ENCODE results near the gene SEC24D.
"Not testable (repeated sequence)": the region's sequence is repeated elsewhere in the genome, so short reads cannot be mapped to it uniquely, and the experiment has no call there.

The SEC24D gene

DNA sequence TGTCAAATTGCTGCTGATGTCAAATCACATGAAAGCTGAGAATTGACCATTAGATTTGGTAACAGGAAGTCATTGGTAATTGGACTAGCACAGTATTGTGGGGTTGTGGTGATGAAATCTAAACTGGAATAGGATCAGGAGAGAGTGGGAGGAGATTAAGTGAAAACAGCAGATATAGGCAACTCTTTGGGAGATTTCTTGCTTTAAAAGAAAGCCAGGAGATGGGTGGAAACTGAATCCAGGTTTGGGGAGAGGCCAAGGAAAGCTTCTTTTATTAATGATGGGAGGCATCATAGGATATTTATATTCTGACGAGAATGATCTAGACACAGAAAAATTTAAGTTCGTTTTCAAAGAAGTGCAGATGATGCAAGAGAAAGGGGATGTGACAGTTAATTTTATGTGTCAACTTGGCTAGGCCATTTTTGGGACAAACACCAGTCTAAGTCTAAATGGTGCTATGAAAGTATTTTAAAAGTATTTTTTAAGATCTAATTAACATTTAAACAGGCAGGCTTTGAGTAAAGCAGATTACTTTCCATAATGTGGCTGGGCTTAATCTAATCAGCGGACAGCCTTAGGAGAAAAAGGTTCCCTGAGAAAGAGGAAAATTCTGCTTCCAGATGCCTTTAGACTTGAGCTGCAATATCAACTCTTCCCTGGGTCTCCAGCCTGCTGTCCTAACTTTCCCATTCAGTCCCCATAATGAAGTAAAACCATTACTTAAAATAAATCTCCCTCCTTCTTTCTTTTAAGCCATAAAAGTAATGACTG lies 24.7 kb downstream of the SEC24D start:
- DNase-seq = no peak

DNA sequence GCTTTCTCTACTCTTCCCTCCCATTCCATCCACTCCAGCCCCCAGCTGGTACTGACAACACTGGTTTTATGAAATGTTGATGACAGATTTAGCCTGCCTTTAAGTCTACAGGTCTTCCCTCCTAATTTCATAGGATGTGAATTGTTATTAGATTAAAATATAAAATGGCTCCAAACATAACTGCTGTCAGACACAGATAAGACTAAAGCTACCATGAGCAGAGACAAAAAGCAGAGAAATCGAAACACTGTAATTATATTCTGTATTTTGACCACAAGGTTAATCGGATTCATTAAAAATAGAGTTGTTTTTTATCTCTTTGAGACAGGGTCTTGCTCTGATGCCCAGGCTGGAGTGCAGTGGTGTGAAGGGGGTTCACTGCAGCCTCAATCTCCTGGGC lies 28.3 kb downstream of the SEC24D start:
- no peak for DNase-seq

DNA sequence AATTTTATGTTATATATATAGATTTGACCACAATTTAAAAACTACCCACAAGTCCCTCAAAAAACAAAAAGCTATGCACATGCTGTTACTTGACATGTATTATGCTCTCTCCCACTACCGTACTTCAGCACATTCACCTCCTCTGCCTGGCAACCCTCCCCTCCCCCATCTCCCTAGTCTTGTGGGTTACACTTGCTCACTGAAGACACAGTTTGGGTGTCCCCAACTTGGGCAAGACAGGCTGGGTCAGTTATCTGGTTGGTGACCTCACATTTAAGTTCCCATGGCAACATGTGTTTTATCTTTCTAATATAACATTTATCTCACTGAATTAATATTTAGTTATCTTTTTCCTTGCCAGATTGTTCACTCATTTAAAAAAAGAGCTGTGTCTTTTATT lies 32.7 kb downstream of the SEC24D start:
- no peak for DNase-seq

DNA sequence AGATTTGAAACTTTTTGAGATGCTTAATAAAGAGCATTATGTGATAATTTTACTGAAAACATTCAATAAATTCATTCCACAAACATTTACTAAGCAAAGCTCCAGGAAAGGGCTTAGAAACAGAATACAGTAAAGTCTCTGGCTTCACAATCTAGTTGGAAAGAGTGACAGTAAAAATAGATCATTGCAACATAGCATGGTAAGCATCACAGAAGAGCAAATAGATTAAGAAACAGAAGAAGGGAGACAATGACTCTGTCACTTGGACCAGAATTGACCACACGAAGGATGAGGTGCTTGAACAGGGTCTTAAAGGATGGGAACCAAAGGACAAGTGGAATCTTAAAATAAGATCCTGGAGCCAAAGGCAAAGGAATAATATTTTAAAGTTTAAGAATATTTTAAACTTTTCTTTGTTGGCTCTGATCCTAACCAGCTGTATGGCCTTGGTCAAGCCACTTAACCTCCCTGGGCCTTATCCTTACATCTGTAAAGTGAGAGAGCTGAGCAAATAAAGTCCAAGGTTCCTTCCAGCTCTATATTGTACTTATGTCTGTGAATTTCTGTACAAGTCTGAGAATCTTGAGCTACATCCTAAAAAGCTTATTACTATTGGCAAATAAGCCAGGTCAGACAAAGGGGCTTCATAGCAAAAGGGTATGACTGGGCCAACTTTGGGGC lies 33.9 kb downstream of the SEC24D start:
- DNase-seq = no peak

DNA sequence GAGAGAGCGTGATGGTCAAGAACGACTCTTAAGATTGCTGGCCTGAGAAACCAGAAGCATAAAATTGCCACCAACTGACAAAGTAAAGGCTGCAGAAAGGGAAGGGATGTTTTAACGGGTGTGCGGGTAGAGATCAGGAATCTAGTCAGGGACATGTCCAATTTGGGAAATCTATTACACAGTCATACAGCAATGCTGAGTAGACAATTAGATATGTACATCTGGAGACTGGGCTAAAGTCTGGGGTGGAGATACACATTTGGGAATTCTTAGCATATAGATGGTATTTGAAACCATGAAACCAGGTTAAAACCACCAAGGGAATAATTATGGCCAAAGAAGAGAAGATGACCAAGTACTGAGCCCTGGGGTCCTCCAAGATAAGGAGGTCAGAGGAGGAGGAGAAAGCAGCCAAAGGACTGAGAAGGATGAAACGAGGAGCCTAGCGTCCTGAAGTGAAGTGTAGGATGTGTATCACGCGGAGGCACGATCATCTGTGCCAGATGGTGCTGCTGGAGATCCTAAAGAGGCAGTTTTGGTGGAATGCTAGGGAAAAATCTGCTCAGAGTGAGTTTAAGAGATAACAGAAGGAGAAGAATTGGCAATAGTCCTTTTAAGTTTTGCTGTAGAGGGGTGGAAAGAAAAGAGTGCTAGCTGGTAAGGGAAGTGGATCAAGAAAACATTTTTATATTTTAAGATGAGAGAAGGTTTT lies 36.5 kb downstream of the SEC24D start:
- no peak for DNase-seq

DNA sequence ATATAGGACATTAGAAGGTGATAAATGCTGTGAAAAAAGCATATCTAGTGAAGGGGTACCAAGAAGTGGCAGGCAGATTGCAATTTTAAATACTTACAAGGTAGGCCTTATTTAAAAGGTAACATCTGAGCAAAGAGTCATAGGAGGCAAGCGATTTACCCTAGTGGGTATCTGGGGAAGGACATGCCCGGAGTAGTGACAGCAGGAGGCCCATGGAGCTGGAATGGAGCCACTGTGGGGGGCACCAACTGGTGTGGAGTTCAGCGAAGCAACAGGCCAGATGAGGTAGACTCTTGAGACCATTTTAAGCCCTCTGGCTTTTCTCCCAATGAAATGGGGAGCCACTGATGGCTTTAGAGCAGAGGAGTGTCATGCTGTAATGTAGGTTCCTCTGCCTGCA lies 37.3 kb downstream of the SEC24D start:
- no peak for DNase-seq

DNA sequence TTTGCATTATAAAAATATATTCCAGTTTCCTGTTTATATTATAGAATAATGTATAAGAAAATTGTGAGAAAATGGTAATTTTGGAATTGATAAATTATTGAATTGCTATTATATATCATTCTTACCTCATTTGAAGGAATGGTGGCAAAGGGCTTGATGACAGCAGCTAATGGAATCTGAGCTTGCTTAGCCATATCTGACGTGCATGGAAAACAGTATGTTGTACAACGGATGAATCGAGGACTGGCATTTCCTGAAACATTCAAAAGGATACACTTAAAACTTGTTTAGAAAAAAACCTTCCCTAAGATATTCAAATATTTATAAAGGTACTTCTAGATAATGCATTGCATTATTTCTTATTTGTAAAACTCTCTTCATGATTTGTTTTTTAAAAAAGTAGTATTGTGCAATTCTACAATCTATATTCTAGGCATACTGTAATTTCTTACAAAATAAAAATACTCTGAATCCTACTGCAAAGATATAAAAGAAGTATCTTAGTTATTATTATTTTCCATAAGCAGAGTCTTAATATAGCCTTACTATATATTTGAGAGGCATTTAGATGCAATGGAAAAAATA lies 38.3 kb downstream of the SEC24D start:
- DNase-seq = no peak

DNA sequence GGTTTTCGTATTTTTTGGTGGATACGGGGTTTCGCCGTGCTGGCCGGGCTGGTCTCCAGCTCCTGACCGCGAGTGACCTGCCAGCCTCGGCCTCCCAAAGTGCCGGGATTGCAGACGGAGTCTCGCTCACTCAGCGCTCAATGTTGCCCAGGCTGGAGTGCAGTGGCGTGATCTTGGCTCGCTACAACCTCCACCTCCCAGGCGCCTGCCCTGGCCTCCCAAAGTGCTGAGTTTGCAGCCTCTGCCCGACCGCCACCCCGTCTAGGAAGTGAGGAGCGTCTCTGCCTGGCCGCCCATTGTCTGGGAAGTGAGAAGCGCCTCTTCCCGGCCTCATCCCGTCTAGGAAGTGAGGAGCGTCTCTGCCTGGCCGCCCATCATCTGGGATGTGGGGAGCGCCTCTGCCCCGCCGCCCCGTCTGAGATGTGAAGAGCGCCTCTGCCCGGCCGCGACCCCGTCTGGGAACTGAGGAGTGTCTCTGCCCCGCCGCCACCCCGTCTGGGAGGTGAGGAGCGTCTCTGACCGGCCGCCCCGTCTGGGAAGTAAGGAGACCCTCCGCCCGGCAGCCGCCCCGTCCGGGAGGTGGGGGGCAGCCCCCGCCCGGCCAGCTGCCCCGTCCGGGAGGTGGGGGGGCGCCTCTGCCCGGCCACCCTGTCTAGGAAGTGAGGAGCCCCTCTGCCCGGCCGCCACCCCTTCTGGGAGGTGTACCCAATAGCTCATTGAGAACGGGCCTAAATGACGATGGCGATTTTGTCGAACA lies 44.1 kb downstream of the SEC24D start:
- not testable (repeated sequence) for DNase-seq

DNA sequence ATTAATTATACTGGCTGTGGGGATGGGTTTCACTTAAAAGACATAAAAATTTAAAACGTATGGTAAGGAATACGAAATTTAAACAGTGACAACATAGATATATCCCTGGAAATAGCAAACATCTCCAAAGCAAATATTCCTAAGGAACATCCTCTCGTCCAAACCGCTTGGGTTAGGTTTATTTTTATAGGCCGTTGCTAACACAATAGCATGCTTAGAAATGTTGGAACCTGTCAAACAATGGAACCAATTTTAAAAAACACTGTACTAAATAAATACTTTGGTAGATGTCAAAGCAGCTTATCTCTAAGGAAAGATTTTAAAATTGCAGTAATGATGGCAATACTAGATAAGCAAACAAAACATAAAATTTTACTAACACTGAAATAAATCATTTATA lies 45.4 kb downstream of the SEC24D start:
- no peak for DNase-seq

DNA sequence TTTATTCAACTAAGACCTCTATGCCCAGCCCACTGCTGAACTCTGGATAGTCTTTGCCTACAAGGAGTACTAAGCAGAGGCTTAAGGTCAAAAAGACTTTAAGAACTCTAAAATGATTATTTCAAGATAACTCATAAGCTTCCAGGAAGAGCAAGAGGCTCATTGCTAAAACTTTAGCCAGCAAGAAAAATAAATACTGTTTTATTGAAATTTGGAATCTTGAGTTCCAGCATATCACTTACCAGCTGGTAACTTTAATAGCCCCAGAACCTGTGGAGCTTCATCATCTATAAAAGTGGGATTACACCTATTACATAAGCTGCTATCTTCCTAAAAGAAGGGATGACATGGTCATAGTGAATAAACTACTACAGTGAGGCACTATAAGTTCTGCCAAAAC lies 47.0 kb downstream of the SEC24D start:
- no peak for DNase-seq

DNA sequence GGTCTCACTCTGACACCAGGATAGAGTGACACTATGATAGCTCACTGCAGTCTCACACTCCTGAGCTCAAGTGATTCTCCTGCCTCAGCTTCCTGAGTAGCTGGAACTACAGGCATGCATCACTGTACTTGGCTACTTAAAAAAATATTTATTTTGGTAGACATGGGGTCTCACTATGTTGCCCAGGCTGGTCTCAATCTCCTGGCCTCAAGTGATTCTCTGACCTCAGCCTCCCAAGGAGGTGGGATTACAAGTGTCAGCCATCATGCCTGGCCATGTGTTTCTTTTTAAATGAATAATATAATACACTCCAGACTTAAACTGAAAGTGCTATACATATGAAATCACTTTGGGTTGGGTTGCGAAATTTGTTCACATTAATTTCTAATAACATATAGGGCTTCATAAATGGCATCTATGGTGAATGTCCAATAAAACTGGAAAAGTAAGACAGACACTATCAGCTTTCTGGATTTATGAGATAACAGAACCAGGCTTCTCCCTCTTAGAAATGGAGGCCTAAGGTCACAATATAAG lies 48.0 kb downstream of the SEC24D start:
- no peak for DNase-seq

DNA sequence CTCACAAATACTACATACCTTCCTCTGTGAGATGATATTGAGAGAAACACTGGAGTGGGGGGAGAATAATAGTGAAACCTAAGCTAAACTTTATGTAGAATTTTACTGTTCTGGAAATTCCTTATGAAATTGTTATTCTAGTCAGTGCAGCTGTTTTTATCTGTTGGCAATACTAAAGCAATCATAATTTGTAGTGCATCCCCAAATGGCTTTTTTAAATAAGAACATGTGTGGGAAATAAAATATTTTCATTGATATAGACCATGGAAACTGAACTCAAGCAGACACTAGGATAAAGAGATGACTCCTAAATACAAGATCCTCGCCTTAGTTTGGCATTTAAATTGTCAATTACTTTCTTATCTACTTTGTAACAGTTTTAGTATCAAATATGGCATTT lies 51.1 kb downstream of the SEC24D start:
- no peak for DNase-seq

DNA sequence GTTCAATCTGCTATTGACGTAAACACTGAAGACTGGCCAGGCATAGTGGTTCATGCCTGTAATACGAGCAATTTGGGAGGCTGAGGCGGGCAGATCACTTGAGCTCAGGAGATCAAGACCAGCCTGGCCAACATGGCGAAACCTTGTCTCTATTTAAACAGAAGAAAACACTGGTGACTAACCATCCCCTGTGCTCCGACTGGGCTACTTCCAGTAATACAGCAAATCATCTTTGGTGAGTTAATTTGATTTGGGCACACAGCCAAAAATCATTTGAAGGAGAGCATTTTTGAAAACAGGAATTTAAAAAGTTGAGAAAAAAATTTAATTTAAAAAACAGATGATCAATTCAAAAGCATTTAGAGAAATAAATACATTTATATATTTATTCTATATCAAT lies 52.0 kb downstream of the SEC24D start:
- no peak for DNase-seq

DNA sequence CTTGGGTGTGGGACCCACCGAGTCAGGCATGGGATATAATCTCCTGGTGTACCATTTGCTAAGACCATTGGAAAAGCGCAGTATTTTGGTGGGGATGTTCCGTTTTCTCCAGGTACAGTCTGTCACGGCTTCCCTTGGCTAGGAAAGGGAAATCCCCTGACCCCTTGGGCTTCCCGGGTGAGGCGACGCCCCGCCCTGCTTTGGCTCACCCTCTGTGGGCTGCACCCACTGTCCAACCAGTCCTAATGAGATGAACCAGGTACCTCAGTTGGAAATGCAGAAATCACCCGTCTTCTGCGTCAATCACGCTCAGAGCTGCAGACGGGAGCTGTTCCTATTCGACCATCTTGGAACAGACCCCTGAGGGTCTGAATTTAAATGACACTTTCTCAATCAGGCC lies 53.0 kb downstream of the SEC24D start:
- not testable (repeated sequence) for DNase-seq

DNA sequence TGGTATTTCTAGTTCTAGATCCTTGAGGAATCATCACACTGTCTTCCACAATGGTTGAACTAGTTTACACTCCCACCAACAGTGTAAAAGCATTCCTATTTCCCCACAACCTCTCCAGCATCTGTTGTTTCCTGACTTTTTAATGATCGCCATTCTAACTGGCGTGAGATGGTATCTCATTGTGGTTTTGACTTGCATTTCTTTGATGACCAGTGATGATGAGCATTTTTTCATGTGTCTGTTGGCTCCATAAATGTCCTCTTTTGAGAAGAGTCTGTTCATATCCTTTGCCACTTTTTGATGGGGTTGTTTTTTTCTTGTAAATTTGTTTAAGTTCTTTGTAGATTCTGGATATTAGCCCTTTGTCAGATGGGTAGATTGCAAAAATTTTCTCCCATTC lies 58.3 kb downstream of the SEC24D start:
- not testable (repeated sequence) for DNase-seq

DNA sequence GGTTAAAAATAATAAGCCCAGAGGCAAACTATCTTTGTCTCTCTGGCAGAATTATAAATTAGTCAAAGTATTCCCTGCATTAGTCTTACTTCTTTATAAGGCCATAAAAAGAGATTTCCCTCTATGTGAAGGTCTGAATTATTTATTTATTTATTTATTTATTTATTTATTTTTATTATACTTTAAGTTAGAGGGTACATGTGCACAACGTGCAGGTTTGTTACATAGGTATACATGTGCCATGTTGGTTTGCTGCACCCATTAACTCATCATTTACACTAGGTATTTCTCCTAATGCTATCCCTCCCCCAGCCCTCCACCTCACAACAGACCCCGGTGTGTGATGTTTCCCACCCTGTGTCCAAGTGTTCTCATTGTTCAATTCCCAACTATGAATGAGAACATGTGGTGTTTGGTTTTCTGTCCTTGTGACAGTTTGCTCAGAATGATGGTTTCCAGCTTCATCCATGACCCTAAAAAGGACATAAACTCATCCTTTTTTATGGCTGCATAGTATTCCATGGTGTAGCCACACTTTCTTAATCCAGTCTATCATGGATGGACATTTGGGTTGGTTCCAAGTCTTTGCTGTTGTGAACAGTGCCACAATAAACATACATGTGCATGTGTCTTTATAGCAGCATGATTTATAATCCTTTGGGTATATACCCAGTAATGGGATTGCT lies 58.8 kb downstream of the SEC24D start:
- not testable (repeated sequence) for DNase-seq

DNA sequence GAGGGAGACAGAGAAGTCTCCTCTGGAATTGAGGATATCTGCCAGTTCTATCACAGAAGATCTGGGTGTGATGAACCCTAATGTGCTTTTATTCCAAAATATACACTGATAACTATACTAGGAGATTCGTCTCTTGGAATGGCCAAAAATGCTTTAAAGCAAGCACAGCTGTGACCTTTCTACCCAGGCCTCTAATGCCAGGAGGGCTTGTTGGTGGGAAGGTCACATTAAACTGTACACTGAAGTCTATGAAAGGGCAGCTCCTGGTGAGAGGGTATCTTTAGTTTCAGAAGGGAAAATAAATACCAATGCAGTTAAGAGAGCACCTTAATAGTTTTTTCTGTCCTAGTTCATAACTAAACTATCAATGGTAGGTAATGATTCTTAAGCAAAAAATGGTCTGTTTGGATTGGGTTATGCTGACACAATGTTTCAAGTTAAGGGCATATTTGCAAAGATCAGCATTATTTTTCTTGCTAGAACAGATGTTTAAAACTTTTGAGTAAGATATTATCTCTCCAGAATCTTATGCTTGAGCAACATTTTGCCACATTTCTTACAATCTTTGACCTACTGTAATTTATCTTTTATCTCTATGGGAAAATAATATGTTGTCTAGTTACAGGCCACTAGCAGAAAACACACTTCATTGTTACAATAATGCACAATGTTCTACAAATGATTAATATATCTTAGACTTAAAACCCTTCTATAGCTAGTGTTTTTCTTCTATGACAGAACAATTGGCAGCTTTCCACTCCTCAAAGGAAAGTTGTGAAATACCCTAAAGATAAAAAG lies 59.6 kb downstream of the SEC24D start:
- DNase-seq = no peak

DNA sequence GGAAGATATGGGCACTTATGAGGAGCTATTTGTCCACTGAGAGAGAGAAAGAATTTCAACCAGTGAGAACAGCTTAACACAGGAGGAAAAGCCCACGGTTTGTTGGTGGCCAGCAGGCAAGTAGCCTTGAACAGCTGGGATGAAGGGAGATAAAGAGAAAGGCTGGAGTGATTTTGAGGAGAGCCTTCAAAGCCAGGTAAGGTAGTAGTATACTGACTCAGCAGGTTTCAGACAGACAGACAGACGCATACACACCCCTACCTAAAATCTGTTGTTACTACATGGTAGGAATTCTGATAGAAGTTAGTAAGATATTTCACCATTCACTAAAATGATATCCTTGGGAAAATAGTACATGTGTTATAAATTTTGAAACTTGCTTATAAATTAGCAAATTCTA lies 60.5 kb downstream of the SEC24D start:
- no peak for DNase-seq

DNA sequence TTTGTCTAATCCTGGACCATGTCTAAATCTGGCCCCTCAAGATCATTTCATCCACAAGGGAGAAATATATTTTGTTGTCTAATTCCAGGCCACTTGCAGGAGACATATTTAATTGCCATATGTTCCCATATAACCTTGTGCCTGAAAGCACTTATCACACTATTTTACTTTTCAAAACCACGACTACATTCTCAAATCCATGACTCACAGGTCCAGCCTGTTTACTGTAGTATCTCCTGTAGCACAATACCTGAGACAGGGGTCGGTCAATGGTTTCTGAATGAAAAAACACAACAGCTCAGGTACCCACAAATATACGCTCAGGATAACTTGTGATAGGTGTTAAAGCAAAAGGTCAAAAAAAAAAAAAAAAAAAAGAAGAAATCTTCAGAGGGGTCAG lies 60.9 kb downstream of the SEC24D start:
- no peak for DNase-seq

DNA sequence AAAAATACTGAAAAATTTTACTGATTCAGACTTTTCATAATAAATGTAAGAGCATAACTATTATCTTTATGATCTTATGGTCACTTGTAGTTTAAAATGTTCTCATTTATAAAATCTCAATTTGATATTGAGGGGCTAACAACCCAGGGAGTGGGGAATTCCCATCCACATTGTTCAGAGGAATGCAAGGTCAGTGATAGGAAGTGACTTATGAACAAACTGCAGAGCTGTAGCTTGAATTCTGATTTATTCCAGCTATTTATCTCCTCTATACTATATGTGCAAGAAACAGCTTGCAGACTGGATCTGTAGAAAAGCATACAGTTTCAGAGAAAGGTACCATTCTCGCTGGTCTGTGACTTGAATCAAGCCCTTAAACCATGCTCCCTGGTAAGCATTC lies 61.6 kb downstream of the SEC24D start:
- DNase-seq = no peak

DNA sequence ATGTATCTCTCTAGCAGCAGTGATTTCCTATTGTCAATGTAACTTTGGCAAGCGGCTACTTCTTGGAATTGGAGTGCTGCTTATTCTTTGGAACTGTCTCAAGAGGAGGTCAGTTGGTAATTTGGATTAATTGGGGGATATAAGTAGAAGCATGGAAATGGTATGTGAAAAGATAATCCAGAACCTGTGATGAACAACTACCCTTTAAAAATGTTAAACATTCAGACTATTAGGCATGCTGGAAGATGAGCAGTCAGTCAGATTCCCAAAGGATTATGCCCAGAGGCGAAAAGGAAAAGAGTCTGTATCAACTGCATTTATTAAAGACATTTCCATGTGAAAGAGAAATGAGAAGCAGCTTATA lies 62.5 kb downstream of the SEC24D start:
- no peak for DNase-seq
